T-cell (primary cell): ENCODE measurements around the gene FGL2. TPM values are rescaled to one million over a fixed set of nuclear protein-coding genes. Genes with fewer than 3 reads are reported as not detected.

Source experiments
- ATAC-seq, 4 experiments: fragments of 200-7000 bp in 3 of 4; fragments of 150-1000 bp in 1 of 4; cut with Tn5 transposase; replicated peaks in 1 of 4; 1 replicate in 3 of 4; 2 replicates in 1 of 4; pipeline ENCODE4 v1.10.0; 2021; ENCODE audit warnings: moderate library complexity in 3 of 4, mild to moderate bottlenecking in 2 of 4, moderate number of reproducible peaks in 1 of 4
- CTCF ChIA-PET, 2 donors: fragments of 300-600 bp; sonication (Branson Sonifier 250); formaldehyde crosslinking; loops; one replicate each; lab custom pipeline; 2022; ENCODE audit warnings: antibody characterized with exemption in 2 of 2; lab: Charles Lee
- POLR2A ChIA-PET, 2 donors: fragments of 300-600 bp; sonication (Branson Sonifier 250); formaldehyde crosslinking; loops; one replicate each; lab custom pipeline; 2022; ENCODE audit warnings: antibody characterized with exemption in 2 of 2; lab: Charles Lee
- DNase-seq, 35 experiments: peaks; one replicate each; pipeline versions ENCODE4 v3.0.0 to v3.0.0-alpha.2; 2013 to 2023
- H3K27ac ChIP-seq: one replicate; pipeline ENCODE4 v1.5.1; 2013; ENCODE audit warnings: low read length
- H3K27me3 ChIP-seq, 2 experiments: replicated peaks in 1 of 2; 1 replicate in 1 of 2; 2 replicates in 1 of 2; pipeline versions ENCODE4 v1.6.1 to v1.7.0; 2013; ENCODE audit warnings: low read length in 1 of 2, mixed read lengths in 1 of 2; ENCODE audit not compliant: control insufficient read depth in 2 of 2, insufficient read depth in 2 of 2; ENCODE audit errors: extremely low read depth in 1 of 2
- H3K36me3 ChIP-seq, 2 donors: 1 replicate in 1 of 2; 2 replicates in 1 of 2; pipeline versions ENCODE4 v1.6.1 to v1.7.0; 2013; ENCODE audit warnings: low read length in 1 of 2; ENCODE audit not compliant: control insufficient read depth in 2 of 2, insufficient read depth in 1 of 2; ENCODE audit errors: extremely low read depth in 1 of 2
- H3K4me1 ChIP-seq, 2 experiments: 1 replicate in 1 of 2; 2 replicates in 1 of 2; pipeline versions ENCODE4 v1.6.1 to v1.7.0; 2013; ENCODE audit warnings: low read length in 2 of 2, mixed read lengths in 1 of 2; ENCODE audit not compliant: insufficient read depth in 2 of 2, control insufficient read depth in 1 of 2; ENCODE audit errors: extremely low read depth in 1 of 2
- H3K4me3 ChIP-seq, 2 donors: 1 replicate in 1 of 2; 2 replicates in 1 of 2; pipeline versions ENCODE4 v1.5.1 to v1.7.0; 2013; ENCODE audit warnings: mild to moderate bottlenecking in 2 of 2, low read length in 1 of 2, moderate library complexity in 1 of 2; ENCODE audit not compliant: control insufficient read depth in 1 of 2; ENCODE audit errors: extremely low read depth in 1 of 2
- H3K9me3 ChIP-seq: 2 replicates; pipeline ENCODE4 v1.7.0; 2013
- H3K27ac Mint-ChIP-seq, 2 donors: one replicate each; pipeline ENCODE4 v1.8.0; 2020 to 2021; ENCODE audit warnings: mild to moderate bottlenecking in 2 of 2, mixed read lengths in 2 of 2
- H3K27me3 Mint-ChIP-seq, 2 donors: one replicate each; pipeline ENCODE4 v1.8.0; 2021 to 2022; ENCODE audit warnings: mixed read lengths in 2 of 2
- H3K36me3 Mint-ChIP-seq: one replicate; pipeline ENCODE4 v1.8.0; 2021; ENCODE audit warnings: mixed read lengths
- H3K4me1 Mint-ChIP-seq, 3 donors: one replicate each; pipeline ENCODE4 v1.8.0; 2020 to 2022; ENCODE audit warnings: mixed read lengths in 3 of 3, mild to moderate bottlenecking in 1 of 3
- H3K4me3 Mint-ChIP-seq, 3 donors: one replicate each; pipeline ENCODE4 v1.8.0; 2020 to 2022; ENCODE audit warnings: mild to moderate bottlenecking in 3 of 3, mixed read lengths in 3 of 3, moderate library complexity in 3 of 3
- H3K9me3 Mint-ChIP-seq, 3 donors: one replicate each; pipeline ENCODE4 v1.8.0; 2020 to 2022; ENCODE audit warnings: mixed read lengths in 3 of 3
- WGBS: methylation state at CpG from one replicate; pipeline ENCODE4 v1.1.5; 2013; ENCODE audit warnings: missing lambda C conversion rate; ENCODE audit not compliant: insufficient coverage; 5-methylcytosine and 5-hydroxymethylcytosine counted together
- total RNA-seq, 35 experiments: library from RNA in 6 of 35; stranded (reverse) in 6 of 35; fragments of 120-200 nt in 1 of 35; gene quantifications; one replicate each; pipeline versions ENCODE4 v1.2.1 to v1.2.4 and lab custom pipeline; 2013 to 2026

Gene FGL2, protein sequence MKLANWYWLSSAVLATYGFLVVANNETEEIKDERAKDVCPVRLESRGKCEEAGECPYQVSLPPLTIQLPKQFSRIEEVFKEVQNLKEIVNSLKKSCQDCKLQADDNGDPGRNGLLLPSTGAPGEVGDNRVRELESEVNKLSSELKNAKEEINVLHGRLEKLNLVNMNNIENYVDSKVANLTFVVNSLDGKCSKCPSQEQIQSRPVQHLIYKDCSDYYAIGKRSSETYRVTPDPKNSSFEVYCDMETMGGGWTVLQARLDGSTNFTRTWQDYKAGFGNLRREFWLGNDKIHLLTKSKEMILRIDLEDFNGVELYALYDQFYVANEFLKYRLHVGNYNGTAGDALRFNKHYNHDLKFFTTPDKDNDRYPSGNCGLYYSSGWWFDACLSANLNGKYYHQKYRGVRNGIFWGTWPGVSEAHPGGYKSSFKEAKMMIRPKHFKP
- total RNA-seq (1 to 10 TPM; 2.0 to 3.1 (median 2.5) TPM), total RNA-seq (lab: John Stamatoyannopoulos, UW) (0.42 to 19.6 (median 7.6) reads per million in 29 experiments)
- 9.1 TPM for total RNA-seq (2013)

DNA sequence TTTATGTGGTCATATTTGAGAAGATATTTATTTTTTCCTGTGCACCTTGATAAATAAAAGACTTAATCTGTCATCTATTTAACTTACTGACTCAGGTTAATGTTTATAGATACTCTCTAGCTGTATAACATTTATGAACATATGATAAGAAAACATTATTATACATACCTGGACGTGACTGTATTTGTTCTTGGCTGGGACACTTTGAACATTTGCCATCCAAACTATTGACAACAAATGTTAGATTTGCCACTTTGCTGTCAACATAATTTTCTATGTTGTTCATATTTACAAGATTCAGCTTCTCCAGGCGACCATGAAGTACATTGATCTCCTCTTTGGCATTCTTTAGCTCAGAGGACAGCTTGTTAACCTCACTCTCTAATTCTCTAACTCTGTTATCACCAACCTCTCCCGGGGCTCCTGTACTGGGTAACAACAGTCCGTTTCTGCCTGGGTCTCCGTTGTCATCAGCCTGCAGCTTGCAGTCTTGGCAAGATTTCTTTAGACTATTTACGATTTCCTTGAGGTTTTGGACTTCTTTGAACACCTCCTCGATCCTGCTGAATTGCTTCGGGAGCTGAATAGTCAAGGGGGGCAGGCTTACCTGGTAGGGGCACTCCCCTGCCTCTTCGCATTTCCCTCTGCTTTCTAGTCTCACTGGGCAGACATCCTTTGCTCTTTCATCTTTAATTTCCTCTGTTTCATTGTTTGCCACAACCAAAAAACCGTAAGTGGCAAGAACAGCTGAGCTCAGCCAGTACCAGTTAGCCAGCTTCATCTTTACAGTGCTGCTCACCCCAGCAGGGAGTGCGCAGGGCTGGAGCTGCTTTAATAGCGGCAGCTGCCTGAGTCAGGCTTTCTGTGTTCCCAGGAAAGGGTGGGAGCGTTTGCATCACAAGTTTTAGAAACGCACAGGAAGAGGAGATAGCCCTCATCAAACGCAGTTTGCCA lies at the start of gene FGL2:
FGL2 (minus strand) TSS at position 807 of the 954 bp plus-strand sequence; CDS start at position 781, 26 bp downstream.
- H3K27me3 ChIP-seq = no peaks in the 10 kb centered on the region
- H3K4me1 Mint-ChIP-seq = peaks cover 32 to 49% (median 47%) of the 10 kb centered on the region in 3 donors
- H3K36me3 Mint-ChIP-seq = peaks cover 3% of the 10 kb centered on the region
- 25% methylated on average over 10 of the region's 15 CpGs for WGBS
- H3K36me3 ChIP-seq = no peaks in the 10 kb centered on the region
- peak within 1 kb of the TSS; percentile 81 to 91 for H3K27ac Mint-ChIP-seq
- ATAC-seq (peak; percentile 71 to 90 (median 85)), DNase-seq (peak in 30 of 35 experiments; percentile 3 to 63 (median 16))
- H3K4me3 Mint-ChIP-seq = peak within 1 kb of the TSS; percentile 80 to 85 (median 84)
- H3K4me1 ChIP-seq = peaks cover 17 to 19% of the 10 kb centered on the region in 2 experiments
- H3K27ac ChIP-seq = peak within 1 kb of the TSS; percentile 56
- H3K27me3 Mint-ChIP-seq = no peaks in the 10 kb centered on the region
- no peaks in the 10 kb centered on the region for H3K9me3 Mint-ChIP-seq
- ChIA-PET POLR2A (interaction anchor here in 1 of 2 donors (1.0 kb wide), 1 partner anchor 77 kb away, joined by 4 read pairs; no protein-coding TSS in a partner anchor), CTCF (interaction anchor here (0.5 to 1.9 kb wide), 6 partner anchors 48 to 1178 kb away, joined by 3 to 6 read pairs (median 4); no protein-coding TSS in a partner anchor)
- no peaks in the 10 kb centered on the region for H3K9me3 ChIP-seq
- H3K4me3 ChIP-seq = peak within 1 kb of the TSS; percentile 50 to 78

DNA sequence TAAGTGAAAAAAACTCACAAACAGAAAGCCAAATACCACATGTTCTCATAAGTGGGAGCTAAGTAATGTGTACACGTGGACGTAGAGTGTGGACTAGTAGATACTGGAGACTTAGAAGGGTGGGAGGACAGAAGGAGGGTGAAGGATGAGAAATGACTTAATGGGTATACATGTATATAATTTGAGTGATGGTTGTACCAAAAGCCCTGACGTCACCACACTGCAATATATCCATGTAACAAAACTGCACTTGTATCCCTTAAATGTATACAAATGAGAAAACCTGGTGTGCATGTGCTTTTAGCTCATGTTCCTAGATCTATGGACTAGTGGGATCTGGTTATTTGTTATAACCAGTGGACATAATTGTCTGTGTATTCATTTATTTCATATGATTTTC lies 48.5 kb upstream of the FGL2 start:
- H3K27ac Mint-ChIP-seq = no peak overlapping the region
- ChIA-PET POLR2A (interaction anchor here in 1 of 2 donors (1.4 kb wide), 1 partner anchor 126 kb away, joined by 5 read pairs; the partner anchor contains the start of gene CCDC146), CTCF (interaction anchor here (0.6 to 2.5 kb wide), 7 partner anchors 10 to 135 kb away, joined by 5 to 36 read pairs (median 8); partner anchors contain the start of gene CCDC146 (in 2 of the 2))
- Histone ChIP-seq H3K36me3 (no peaks in the 10 kb centered on the region), H3K9me3 (no peaks in the 10 kb centered on the region), H3K4me3 (no peak overlapping the region), H3K27me3 (no peaks in the 10 kb centered on the region), H3K27ac (no peak overlapping the region), H3K4me1 (peaks cover 0 to 2% of the 10 kb centered on the region in 2 experiments)
- H3K9me3 Mint-ChIP-seq = no peaks in the 10 kb centered on the region
- DNase-seq (no peak), ATAC-seq (no peak)
- no CpG with 5 or more reads among the region's 3 CpGs for WGBS
- H3K36me3 Mint-ChIP-seq = peaks cover 8% of the 10 kb centered on the region
- H3K27me3 Mint-ChIP-seq = no peaks in the 10 kb centered on the region
- no peak overlapping the region for H3K4me3 Mint-ChIP-seq
- peaks cover 0 to 2% (median 0%) of the 10 kb centered on the region in 3 donors for H3K4me1 Mint-ChIP-seq

DNA sequence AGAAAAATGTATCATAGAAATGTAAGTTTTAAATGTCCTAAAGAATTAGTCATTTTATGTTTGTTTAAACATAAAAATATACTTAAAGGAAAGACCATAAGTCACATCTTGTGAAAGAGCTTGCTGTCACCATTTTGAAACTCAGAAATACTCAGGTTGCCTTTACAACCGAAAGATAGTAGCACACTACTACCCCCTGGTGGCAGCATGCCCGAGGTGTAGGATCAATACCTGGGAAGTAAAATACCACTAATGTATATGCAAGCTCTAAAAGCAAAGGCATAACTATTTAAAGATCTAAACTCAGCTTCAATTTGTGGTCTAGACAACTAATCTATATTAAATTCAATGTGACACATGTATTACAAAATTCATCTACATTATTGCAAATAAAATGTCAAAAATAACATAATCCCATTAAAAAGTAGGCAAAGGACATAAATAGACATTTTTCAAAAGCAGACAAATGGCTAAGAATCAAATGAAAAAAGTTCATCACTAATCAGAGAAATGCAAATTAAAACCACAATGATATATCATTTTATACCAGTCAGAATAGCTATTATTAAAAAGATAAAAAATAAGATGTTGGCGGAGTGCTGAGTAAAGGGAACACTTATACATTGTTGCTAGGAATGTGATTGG lies 47.7 kb upstream of the FGL2 start:
- H3K27me3 ChIP-seq = no peaks in the 10 kb centered on the region
- Mint-ChIP-seq H3K27me3 (no peaks in the 10 kb centered on the region), H3K4me1 (peaks cover 0 to 2% (median 0%) of the 10 kb centered on the region in 3 donors), H3K36me3 (peaks cover 11% of the 10 kb centered on the region), H3K4me3 (no peak overlapping the region), H3K27ac (no peak overlapping the region), H3K9me3 (no peaks in the 10 kb centered on the region)
- ATAC-seq = peak; percentile 90 to 97 (median 93)
- H3K9me3 ChIP-seq = no peaks in the 10 kb centered on the region
- peaks cover 0 to 2% of the 10 kb centered on the region in 2 experiments for H3K4me1 ChIP-seq
- peak; percentile 61 to 93 (median 82) for DNase-seq
- H3K27ac ChIP-seq = no peak overlapping the region
- no peak overlapping the region for H3K4me3 ChIP-seq
- ChIA-PET CTCF (interaction anchor here (0.5 to 2.5 kb wide), 28 partner anchors 8 to 135 kb away, joined by 3 to 36 read pairs (median 4); partner anchors contain the start of genes CCDC146 (in 2 of the 2) and FGL2 (in 1 of the 2)), POLR2A (interaction anchor here (0.6 to 1.4 kb wide), 4 partner anchors 16 to 125 kb away, joined by 3 to 6 read pairs (median 4); partner anchors contain the start of gene CCDC146 (in 1 of the 2))
- H3K36me3 ChIP-seq = no peaks in the 10 kb centered on the region
- WGBS = no CpG with 5 or more reads among the region's 3 CpGs

DNA sequence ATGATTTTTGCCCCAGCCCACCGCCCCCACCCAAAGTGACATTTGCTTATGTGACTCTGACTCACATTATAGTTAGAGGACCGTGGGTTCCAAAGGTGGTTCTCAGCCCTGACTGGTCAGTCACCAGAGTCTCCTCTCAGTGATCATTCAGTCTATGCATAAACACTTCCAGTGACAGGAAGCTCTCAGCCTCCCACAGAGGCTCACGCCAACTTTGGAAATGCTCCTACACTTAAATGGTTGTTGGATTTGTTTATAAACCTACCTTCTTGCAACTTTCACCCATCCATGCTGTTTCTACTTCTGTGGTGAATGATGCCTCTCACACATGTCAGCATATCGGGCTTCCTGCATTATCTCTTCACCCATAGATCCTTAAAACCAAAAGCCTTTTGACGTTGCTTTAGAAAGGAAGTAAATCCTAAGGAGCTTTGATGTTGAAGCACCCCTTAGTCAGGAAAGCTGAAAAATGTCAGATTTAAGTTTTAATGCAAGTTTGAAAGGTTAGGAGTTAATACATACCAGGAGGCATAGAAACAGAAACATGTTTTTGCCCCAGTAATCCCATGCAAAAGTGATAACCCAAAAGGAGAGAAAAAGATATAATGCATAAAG lies 46.5 kb upstream of the FGL2 start:
- CTCF ChIA-PET = interaction anchor here (0.8 to 2.5 kb wide), 13 partner anchors 9 to 134 kb away, joined by 3 to 36 read pairs (median 6); partner anchors contain the start of gene CCDC146 (in 2 of the 2)
- H3K27ac Mint-ChIP-seq = no peak overlapping the region
- POLR2A ChIA-PET = no interaction called here
- peaks cover 18% of the 10 kb centered on the region for H3K36me3 Mint-ChIP-seq
- Histone ChIP-seq H3K9me3 (no peaks in the 10 kb centered on the region), H3K36me3 (peaks cover 3 to 9% of the 10 kb centered on the region in 2 donors), H3K4me1 (peaks cover 0 to 2% of the 10 kb centered on the region in 2 experiments), H3K4me3 (no peak overlapping the region), H3K27me3 (no peaks in the 10 kb centered on the region), H3K27ac (no peak overlapping the region)
- H3K4me1 Mint-ChIP-seq = peaks cover 0 to 2% (median 0%) of the 10 kb centered on the region in 3 donors
- 100% methylated on average over 1 of the region's 5 CpGs for WGBS
- no peak overlapping the region for H3K4me3 Mint-ChIP-seq
- ATAC-seq (no peak), DNase-seq (no peak)
- H3K27me3 Mint-ChIP-seq = no peaks in the 10 kb centered on the region
- no peaks in the 10 kb centered on the region for H3K9me3 Mint-ChIP-seq

DNA sequence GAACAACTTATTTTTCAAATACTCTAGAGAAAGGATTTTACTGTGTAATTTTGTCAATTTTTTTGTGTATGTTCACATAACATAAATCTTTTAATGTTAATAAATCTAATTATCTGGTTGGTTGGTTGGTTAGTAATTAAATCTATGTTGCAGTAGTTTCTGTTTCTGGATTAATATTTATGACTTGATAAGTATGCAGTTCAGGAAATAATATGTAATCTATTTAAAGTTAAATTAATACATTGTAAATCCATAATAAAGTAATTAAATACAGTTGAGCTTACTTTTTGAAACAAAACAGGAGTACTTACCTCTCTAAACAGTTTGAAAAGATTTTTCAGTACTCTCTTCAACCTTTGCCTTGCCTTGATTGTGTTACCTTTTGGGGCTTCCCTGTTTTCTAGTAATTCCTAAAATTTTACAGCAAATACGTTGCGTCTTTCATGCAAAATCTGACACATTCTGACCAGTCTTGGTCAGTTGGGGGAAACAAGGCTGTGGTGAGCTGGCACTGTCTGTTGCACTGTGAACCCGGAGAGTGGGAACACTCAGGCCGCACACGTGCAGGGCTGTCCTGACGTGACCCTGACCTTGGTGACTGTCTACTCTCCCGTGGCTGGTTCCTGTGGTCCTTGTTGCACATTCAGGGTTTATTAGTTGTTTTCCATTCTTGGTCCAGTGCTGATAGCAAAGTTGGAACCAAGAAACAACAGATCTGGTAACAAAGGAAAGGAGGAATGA lies 45.6 kb upstream of the FGL2 start:
- WGBS = 100% methylated on average over 5 of the region's 7 CpGs
- no peaks in the 10 kb centered on the region for H3K27me3 Mint-ChIP-seq
- no peaks in the 10 kb centered on the region for H3K27me3 ChIP-seq
- H3K9me3 Mint-ChIP-seq = no peaks in the 10 kb centered on the region
- peaks cover 0 to 2% of the 10 kb centered on the region in 2 experiments for H3K4me1 ChIP-seq
- no peaks in the 10 kb centered on the region for H3K9me3 ChIP-seq
- peaks cover 0 to 4% (median under 1%) of the 10 kb centered on the region in 3 donors for H3K4me1 Mint-ChIP-seq
- H3K4me3 Mint-ChIP-seq = no peak overlapping the region
- CTCF ChIA-PET = interaction anchor here (0.6 to 2.5 kb wide), 2 partner anchors 9 to 123 kb away, joined by 3 to 36 read pairs; partner anchors contain the start of gene CCDC146 (in 1 of the 2)
- no peak overlapping the region for H3K27ac ChIP-seq
- H3K36me3 ChIP-seq = peaks cover 3 to 9% of the 10 kb centered on the region in 2 donors
- POLR2A ChIA-PET = interaction anchor here (0.6 to 0.7 kb wide), 3 partner anchors 58 to 565 kb away, joined by 3 read pairs; partner anchors contain the start of gene CCDC146 (in 1 of the 2)
- DNase-seq = no peak
- no peak overlapping the region for H3K4me3 ChIP-seq
- ATAC-seq = no peak
- H3K27ac Mint-ChIP-seq = no peak overlapping the region
- H3K36me3 Mint-ChIP-seq = peaks cover 18% of the 10 kb centered on the region
